Hematopoietic multipotent progenitor cell treated with erythropoietin and hydrocortisone succinate and interleukin-3 and kit ligand, for 17 days (in vitro differentiated cells): ENCODE measurements around the gene HSP90AB1.

Experiments used
- DNase-seq: peaks from one replicate; pipeline ENCODE4 v3.0.0-alpha.2; 2015; ENCODE audit warnings: low spot score

Gene HSP90AB1

GRCh38 chr6:44246663-44247337, at the start of gene HSP90AB1:
TSS of gene HSP90AB1 (plus strand) at chr6:44247101. CDS start at chr6:44248630, 1,529 bp downstream.
- peak; percentile 97 for DNase-seq

- DNase-seq = no peak
Observed at GRCh38 chr6:44198684-44199083, 48.2 kb upstream of the HSP90AB1 start.

- no peak for DNase-seq
Observed at GRCh38 chr6:44199883-44200282, 47.0 kb upstream of the HSP90AB1 start.

- DNase-seq = no peak
Observed at GRCh38 chr6:44201200-44201599, 45.7 kb upstream of the HSP90AB1 start.

- no peak for DNase-seq
Observed at GRCh38 chr6:44201638-44202303, 45.1 kb upstream of the HSP90AB1 start.

GRCh38 chr6:44202332-44202971, 44.4 kb upstream of the HSP90AB1 start:
- DNase-seq = no peak

GRCh38 chr6:44202972-44203750, 43.7 kb upstream of the HSP90AB1 start:
- DNase-seq = no peak

- DNase-seq = no peak
Observed at GRCh38 chr6:44203955-44204354, 42.9 kb upstream of the HSP90AB1 start.

GRCh38 chr6:44207966-44208365, 38.9 kb upstream of the HSP90AB1 start:
- DNase-seq = no peak

- DNase-seq = no peak
Observed at GRCh38 chr6:44211284-44211683, 35.6 kb upstream of the HSP90AB1 start.

- no peak for DNase-seq
Observed at GRCh38 chr6:44214307-44214706, 32.6 kb upstream of the HSP90AB1 start.

GRCh38 chr6:44216677-44217331, 30.1 kb upstream of the HSP90AB1 start, which contains the start of gene MYMX:
TSS of gene MYMX (plus strand) at chr6:44216926. CDS start at chr6:44217472, 546 bp downstream.
- no peak for DNase-seq

GRCh38 chr6:44217332-44218143, 29.4 kb upstream of the HSP90AB1 start:
- DNase-seq = no peak

- DNase-seq = no peak
Observed at GRCh38 chr6:44219053-44219814, 27.7 kb upstream of the HSP90AB1 start.

GRCh38 chr6:44219815-44220784, 26.8 kb upstream of the HSP90AB1 start:
- DNase-seq = no peak

- no peak for DNase-seq
Observed at GRCh38 chr6:44220913-44221290, 26.0 kb upstream of the HSP90AB1 start.

- DNase-seq = peak; percentile 96
Observed at GRCh38 chr6:44221291-44221960, 25.5 kb upstream of the HSP90AB1 start.

- no peak for DNase-seq
Observed at GRCh38 chr6:44221961-44222335, 25.0 kb upstream of the HSP90AB1 start.
